NB4 (cell line): ENCODE results near the gene C1QTNF1.

Experiments
- DNase-seq: peaks from one replicate; pipeline ENCODE4 v3.0.0; 2010; ENCODE audit warnings: low read depth
- H3K4me3 ChIP-seq: one replicate; pipeline ENCODE4 v1.5.1; 2011; ENCODE audit warnings: mild to moderate bottlenecking, low read depth, low read length, moderate library complexity
- CTCF ChIP-seq: IDR thresholded peaks from one replicate; pipeline ENCODE4 v1.5.1; 2012; ENCODE audit warnings: low read depth, low read length
- MAX ChIP-seq: IDR thresholded peaks from 2 replicates; pipeline ENCODE4 v1.6.1; 2011; ENCODE audit warnings: low read depth, low read length
- MYC ChIP-seq: IDR thresholded peaks from 2 replicates; pipeline ENCODE4 v1.6.1; 2011; ENCODE audit warnings: low read depth, low read length
- POLR2A ChIP-seq: IDR thresholded peaks from 2 replicates; pipeline ENCODE4 v1.6.1; 2011; ENCODE audit warnings: mild to moderate bottlenecking; ENCODE audit not compliant: insufficient read length; ENCODE audit errors: extremely low read depth

C1QTNF1 gene

GRCh38 chr17:79002796-79003593 lies 21.0 kb upstream of the C1QTNF1 start:
- no peak overlapping the region for H3K4me3 ChIP-seq
- no peak for DNase-seq
- no peak for TF ChIP-seq CTCF
- TF ChIP-seq MYC, result no peak
- TF ChIP-seq POLR2A, result no peak
- no peak for TF ChIP-seq MAX

- no peak for DNase-seq
- TF ChIP-seq MAX (no peak), MYC (no peak), POLR2A (no peak), CTCF (no peak)
- no peak overlapping the region for H3K4me3 ChIP-seq
Measured at GRCh38 chr17:79003661-79004411, 20.1 kb upstream of the C1QTNF1 start.

GRCh38 chr17:79005063-79005861 lies 18.7 kb upstream of the C1QTNF1 start:
- H3K4me3 ChIP-seq, result no peak overlapping the region
- TF ChIP-seq MYC, result no peak
- no peak for DNase-seq

DNA sequence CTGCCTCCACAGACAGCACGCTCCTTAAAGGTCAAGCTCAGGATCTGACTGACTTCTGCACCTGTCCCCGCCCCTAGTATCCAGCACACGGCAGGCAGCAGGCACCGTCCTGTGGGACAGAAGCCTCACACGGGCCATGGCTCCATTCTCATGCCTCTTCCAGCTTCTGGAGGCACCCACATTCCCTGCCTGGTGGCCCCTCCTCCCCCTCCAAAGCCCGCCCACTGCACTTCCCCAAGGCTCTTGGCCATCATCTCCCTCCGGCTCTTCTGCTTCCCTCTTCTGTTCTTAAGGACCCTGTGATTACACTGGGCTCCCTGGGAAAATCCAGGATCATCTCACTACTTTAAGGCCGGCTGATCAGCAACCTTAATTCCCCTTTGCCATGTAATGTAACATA lies 17.9 kb upstream of the C1QTNF1 start:
- TF ChIP-seq POLR2A, result no peak
- TF ChIP-seq MAX, result no peak
- TF ChIP-seq MYC, result no peak
- TF ChIP-seq CTCF, result no peak
- no peak overlapping the region for H3K4me3 ChIP-seq
- no peak for DNase-seq

DNA sequence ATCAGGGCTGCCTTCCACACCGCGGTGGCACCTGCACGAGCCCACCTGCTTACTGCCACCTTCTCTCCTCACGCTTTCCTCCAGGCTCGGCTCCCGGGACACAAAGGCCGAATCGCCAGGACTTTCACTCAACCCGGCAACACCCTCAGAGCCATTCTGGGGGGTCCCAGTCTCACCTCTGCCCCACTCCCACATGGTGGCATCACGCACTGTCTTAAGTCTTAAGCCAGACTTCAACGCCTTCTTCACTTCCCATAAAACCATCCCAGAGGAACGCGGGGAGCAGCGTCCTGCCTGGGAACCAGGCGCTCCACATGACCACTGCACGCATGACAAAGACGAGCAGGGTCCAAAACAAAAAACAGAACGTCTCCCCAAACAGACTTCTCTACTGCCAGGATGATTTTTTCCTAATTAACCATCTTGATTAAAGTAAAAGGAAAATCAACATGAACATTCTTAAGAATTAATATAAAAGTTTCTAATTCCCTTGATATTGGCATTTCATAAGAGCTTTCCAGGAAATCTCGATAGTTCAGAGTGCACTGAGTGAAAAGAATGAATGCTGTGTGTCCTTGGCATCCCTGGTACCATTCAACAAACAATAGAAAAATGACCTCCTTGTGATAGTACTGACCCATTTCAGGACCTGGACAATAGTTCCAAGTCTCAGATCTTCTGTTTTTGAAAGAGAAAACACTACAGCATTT lies 17.0 kb upstream of the C1QTNF1 start:
- no peak overlapping the region for H3K4me3 ChIP-seq
- no peak for DNase-seq
- no peak for TF ChIP-seq MYC
- no peak for TF ChIP-seq POLR2A
- no peak for TF ChIP-seq MAX
- TF ChIP-seq CTCF, result no peak
